ENCODE results near the gene TTC28.

DNA sequence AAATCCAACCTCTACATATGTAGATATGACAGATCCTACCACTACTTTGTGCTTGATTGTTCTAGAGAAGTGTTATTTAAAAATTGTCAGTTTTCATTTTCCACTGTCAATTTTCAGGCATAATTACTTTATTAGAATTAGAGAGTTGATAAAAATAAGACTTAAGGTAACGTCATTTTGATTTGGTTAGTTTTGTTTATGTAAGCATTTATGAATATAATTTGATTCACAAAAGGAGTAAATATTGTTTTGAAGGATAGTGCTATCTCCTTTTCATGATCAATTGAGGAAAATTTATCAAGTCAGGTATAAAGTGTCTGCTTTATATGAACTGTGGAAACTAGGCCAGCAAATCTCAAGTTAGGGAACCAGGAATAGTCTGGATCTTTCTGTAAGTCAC, 718.0 kb downstream of the TTC28 start:
- TF ChIP-seq CTCF (conservative IDR thresholded peaks at IDR 0.05 in 1 of 2, IDR thresholded peaks at IDR 0.05 in 1 of 2; ENCODE audit: low read depth in 1 of 2, low read length in 2 of 2) (no peak), EZH2 (IDR thresholded peaks at IDR 0.05; ENCODE audit: low read length, missing control alignments) (no peak)
